Keratinocyte (primary cell): ENCODE results near the gene TUBA3D.
"Not testable (repeated sequence)": the region's sequence is repeated elsewhere in the genome, so short reads cannot be mapped to it uniquely, and the experiment has no call there.

Experiments
- CTCF ChIP-seq, 3 experiments: IDR thresholded peaks in 1 of 3; conservative IDR thresholded peaks in 1 of 3; optimal IDR thresholded peaks in 1 of 3; 2 replicates in 2 of 3; 3 replicates in 1 of 3; pipeline versions ENCODE3 to v1.5.1; 2011; ENCODE audit warnings: low read length in 3 of 3, mild to moderate bottlenecking in 3 of 3, moderate library complexity in 2 of 3, control low read depth in 1 of 3, inconsistent platforms in 1 of 3; ENCODE audit not compliant: insufficient read depth in 2 of 3; ENCODE audit errors: extremely low read depth in 1 of 3
- EZH2 ChIP-seq: IDR thresholded peaks from one replicate; pipeline ENCODE4 v1.6.1; 2012; ENCODE audit warnings: inconsistent platforms, mild to moderate bottlenecking, low read length, moderate library complexity

- not testable (repeated sequence) for TF ChIP-seq CTCF (optimal IDR thresholded peaks at IDR 0.05 in 1 of 3, IDR thresholded peaks at IDR 0.05 in 1 of 3, conservative IDR thresholded peaks at IDR 0.05 in 1 of 3; ENCODE audit: extremely low read depth in 1 of 3, insufficient read depth in 2 of 3, low read length in 3 of 3); EZH2
These were observed 30.5 kb upstream of the TUBA3D start for GRCh38 chr2:131445515-131445797.
